GM12872 (cell line): Measurements from ENCODE around the gene MBD3L4.

Experiments used
- TF ChIP-seq, protein P1 (sequence below): IDR thresholded peaks from 3 replicates; pipeline ENCODE4 v1.5.1; 2011; ENCODE audit warnings: low read depth, mild to moderate bottlenecking, low read length, moderate library complexity; ENCODE audit not compliant: insufficient read depth

MBD3L4 gene

DNA sequence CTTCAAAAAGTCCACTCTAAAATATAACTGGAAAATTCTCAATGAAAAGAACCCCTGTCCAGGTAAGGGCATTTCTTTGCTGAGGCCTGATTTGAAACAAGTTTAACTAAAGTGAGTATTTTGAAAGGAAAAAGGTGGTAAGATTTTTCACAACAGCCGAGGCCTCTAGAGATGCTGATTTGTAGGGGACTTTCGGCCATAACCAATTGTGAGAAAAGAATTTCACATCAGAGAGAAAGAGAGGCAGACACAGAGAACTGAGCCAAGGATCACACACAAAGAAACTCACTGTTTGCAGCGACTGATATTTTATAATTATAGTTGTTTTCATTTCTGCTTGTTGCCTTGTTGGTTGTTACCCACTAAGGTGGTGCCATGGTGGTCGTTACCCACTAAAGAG is 43.2 kb downstream of the MBD3L4 start:
- TF ChIP-seq, protein P1, sequence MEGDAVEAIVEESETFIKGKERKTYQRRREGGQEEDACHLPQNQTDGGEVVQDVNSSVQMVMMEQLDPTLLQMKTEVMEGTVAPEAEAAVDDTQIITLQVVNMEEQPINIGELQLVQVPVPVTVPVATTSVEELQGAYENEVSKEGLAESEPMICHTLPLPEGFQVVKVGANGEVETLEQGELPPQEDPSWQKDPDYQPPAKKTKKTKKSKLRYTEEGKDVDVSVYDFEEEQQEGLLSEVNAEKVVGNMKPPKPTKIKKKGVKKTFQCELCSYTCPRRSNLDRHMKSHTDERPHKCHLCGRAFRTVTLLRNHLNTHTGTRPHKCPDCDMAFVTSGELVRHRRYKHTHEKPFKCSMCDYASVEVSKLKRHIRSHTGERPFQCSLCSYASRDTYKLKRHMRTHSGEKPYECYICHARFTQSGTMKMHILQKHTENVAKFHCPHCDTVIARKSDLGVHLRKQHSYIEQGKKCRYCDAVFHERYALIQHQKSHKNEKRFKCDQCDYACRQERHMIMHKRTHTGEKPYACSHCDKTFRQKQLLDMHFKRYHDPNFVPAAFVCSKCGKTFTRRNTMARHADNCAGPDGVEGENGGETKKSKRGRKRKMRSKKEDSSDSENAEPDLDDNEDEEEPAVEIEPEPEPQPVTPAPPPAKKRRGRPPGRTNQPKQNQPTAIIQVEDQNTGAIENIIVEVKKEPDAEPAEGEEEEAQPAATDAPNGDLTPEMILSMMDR: no peak

DNA sequence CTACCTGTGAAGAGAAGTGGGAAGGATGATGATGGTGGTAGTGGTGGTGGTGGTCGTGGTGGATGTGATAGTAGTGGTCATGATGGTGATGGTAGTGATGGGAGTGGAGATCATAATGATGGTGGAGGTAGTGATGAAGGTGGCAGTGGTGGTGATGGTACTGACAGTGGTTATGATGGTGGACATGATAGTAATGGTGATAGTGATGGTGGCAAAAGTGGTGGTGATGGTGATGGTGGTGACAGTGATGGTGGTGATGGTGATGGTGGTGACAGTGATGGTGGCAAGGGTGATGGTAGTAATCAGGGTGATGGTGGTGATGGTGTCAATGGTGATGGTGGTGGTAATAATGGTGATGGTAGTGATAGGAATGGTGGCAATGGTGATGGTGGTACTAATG is 44.9 kb downstream of the MBD3L4 start:
- TF ChIP-seq, protein P1: no peak

DNA sequence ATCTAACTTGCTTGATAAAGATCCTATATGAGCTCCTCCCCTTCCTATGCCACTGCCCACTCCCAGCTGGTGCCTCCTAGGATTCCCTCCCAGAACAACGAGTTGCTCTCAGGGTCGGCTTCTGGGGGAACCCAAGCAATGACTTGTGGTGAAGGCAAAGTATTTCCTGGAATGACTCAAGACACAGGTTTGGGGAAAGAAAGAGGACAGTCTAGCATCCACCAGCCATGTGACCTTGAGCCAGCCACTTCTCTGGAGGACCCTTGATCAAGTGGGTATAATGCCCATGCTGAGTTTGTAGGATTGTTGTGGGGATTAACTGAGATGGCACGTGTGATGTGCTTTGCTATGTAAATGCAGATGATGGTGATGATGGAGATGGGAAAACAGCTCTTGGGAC is 51.7 kb downstream of the MBD3L4 start:
- TF ChIP-seq, protein P1: no peak

DNA sequence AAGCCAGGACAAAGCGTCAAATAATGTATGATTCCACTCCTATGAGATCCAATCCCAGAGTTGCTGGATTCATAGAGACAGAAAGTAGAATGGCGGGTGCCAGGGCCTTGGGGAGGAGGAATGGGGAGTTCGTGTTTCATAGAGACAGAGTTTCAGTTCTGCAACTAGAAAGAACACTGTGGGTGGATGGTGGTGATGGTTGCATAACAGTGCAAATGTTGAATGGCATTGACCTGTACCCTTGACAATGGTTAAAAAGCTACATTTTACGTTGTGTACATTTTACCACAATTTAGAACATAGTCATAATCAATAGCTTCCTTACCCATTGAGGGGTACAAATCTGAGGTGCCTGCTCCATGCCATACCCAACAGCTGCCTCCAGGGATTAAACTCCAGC is 52.1 kb downstream of the MBD3L4 start:
- TF ChIP-seq, protein P1: no peak
